ENCODE measurements around the gene PRODH2. TPM values are rescaled to one million over a fixed set of nuclear protein-coding genes. Genes with fewer than 3 reads are reported as not detected.

Gene PRODH2
- total and polyA plus RNA-seq, 2 donors (not counting 3 experiments of a cell fraction or from before 2014, with no cell fraction given), result not detected

GRCh38 chr19:35861640-35862160, 49.1 kb upstream of the PRODH2 start:
- ChIA-PET POLR2A (no interaction called here), CTCF (no interaction called here)
- Histone ChIP-seq H3K4me3 (replicated peaks in 1 of 3; ENCODE audit: insufficient read depth in 1 of 3, low read depth in 1 of 3, low read length in 3 of 3) (no peak overlapping the region), H3K9me1 (replicated peaks; ENCODE audit: control insufficient read depth, extremely low read depth, insufficient read depth, low read length) (no peaks in the 10 kb centered on the region), H3K9me3 (replicated peaks; ENCODE audit: control insufficient read depth, insufficient read depth, low read length) (no peaks in the 10 kb centered on the region), H2AFZ (ENCODE audit: low read depth, low read length) (no peak overlapping the region), H3K9ac (replicated peaks; ENCODE audit: extremely low read depth, insufficient read depth, low read length) (no peak overlapping the region), H3K79me2 (ENCODE audit: control insufficient read depth, insufficient read depth, low read length) (no peaks in the 10 kb centered on the region), H4K20me1 (replicated peaks; ENCODE audit: control insufficient read depth, extremely low read depth, insufficient read depth, low read length) (no peaks in the 10 kb centered on the region), H3K36me3 (ENCODE audit: control insufficient read depth in 2 of 2, extremely low read depth in 1 of 2, insufficient read depth in 2 of 2, low read length in 2 of 2) (no peaks in the 10 kb centered on the region), H3K4me1 (ENCODE audit: control insufficient read depth, extremely low read depth, insufficient read depth, low read length) (no peaks in the 10 kb centered on the region), H3K4me2 (ENCODE audit: insufficient read depth, low read length) (no peak overlapping the region), H3K27me3 (ENCODE audit: control insufficient read depth in 2 of 2, insufficient read depth in 2 of 2, low read length in 2 of 2) (peaks cover 36 to 42% of the 10 kb centered on the region in 2 experiments), H3K27ac (ENCODE audit: insufficient read depth, low read depth, low read length) (no peak overlapping the region)
- dilution Hi-C loops (cut with MboI; ENCODE audit: extremely low pct_ligation_motif_present, low sequenced_read_pairs) (no loop called here), intact Hi-C loops (cut with micrococcal nuclease) (no loop called here)
- DNase-seq (ENCODE audit: low read depth, low spot score), result no peak
- no TSS peak for BruUV-seq (replicated peaks)
- TF ChIP-seq JUN (IDR thresholded peaks at IDR 0.05; ENCODE audit: borderline replicate concordance, insufficient read depth, insufficient read length, low read depth) (no peak), POLR2AphosphoS5 (IDR thresholded peaks at IDR 0.05; ENCODE audit: insufficient read depth, low read depth, low read length) (no peak), MAX (IDR thresholded peaks at IDR 0.05; ENCODE audit: insufficient read depth, insufficient read length) (no peak), MYC (IDR thresholded peaks at IDR 0.05; ENCODE audit: low read depth, low read length) (no peak), GATA2 (IDR thresholded peaks at IDR 0.05; ENCODE audit: insufficient read depth, insufficient read length, low read depth, low read length) (no peak)
- no peak for FAIRE-seq

GRCh38 chr19:35860818-35861639, 48.4 kb upstream of the PRODH2 start:
- H3K27ac ChIP-seq (ENCODE audit: insufficient read depth, low read depth, low read length), result no peak overlapping the region
- H3K79me2 ChIP-seq (ENCODE audit: control insufficient read depth, insufficient read depth, low read length), result no peaks in the 10 kb centered on the region
- CTCF ChIA-PET, result no interaction called here
- no peaks in the 10 kb centered on the region for H3K9me3 ChIP-seq (replicated peaks; ENCODE audit: control insufficient read depth, insufficient read depth, low read length)
- H4K20me1 ChIP-seq (replicated peaks; ENCODE audit: control insufficient read depth, extremely low read depth, insufficient read depth, low read length), result no peaks in the 10 kb centered on the region
- DNase-seq (ENCODE audit: low read depth, low spot score), result no peak
- H3K27me3 ChIP-seq (ENCODE audit: control insufficient read depth in 2 of 2, insufficient read depth in 2 of 2, low read length in 2 of 2), result peaks cover 38 to 47% of the 10 kb centered on the region in 2 experiments
- intact Hi-C loops (cut with micrococcal nuclease) (no loop called here), dilution Hi-C loops (cut with MboI; ENCODE audit: extremely low pct_ligation_motif_present, low sequenced_read_pairs) (no loop called here)
- no TSS peak for BruUV-seq (replicated peaks)
- no peaks in the 10 kb centered on the region for H3K9me1 ChIP-seq (replicated peaks; ENCODE audit: control insufficient read depth, extremely low read depth, insufficient read depth, low read length)
- H2AFZ ChIP-seq (ENCODE audit: low read depth, low read length), result no peak overlapping the region
- no peak for FAIRE-seq
- POLR2A ChIA-PET, result no interaction called here
- no peak overlapping the region for H3K4me2 ChIP-seq (ENCODE audit: insufficient read depth, low read length)
- H3K36me3 ChIP-seq (ENCODE audit: control insufficient read depth in 2 of 2, extremely low read depth in 1 of 2, insufficient read depth in 2 of 2, low read length in 2 of 2), result no peaks in the 10 kb centered on the region
- no peak overlapping the region for H3K9ac ChIP-seq (replicated peaks; ENCODE audit: extremely low read depth, insufficient read depth, low read length)
- H3K4me3 ChIP-seq (replicated peaks in 1 of 3; ENCODE audit: insufficient read depth in 1 of 3, low read depth in 1 of 3, low read length in 3 of 3), result no peak overlapping the region
- no peaks in the 10 kb centered on the region for H3K4me1 ChIP-seq (ENCODE audit: control insufficient read depth, extremely low read depth, insufficient read depth, low read length)
- TF ChIP-seq MAX (IDR thresholded peaks at IDR 0.05; ENCODE audit: insufficient read depth, insufficient read length) (no peak), EZH2 (IDR thresholded peaks at IDR 0.05; ENCODE audit: borderline replicate concordance, low read depth, low read length, severe bottlenecking) (peak; percentile 89)

Measured in endothelial cell of umbilical vein (primary cell).